A549 (cell line): ENCODE results near the gene HGF.

Source experiments
- CHD2 ChIP-seq: fragments of 150-350 bp; IDR thresholded peaks from 2 replicates; pipeline ENCODE4 v1.6.1; 2014; ENCODE audit warnings: low read length; ENCODE audit not compliant: partially characterized antibody
- CTCF ChIP-seq: fragments of >200 bp; sonication (Bioruptor Twin); formaldehyde crosslinking; IDR thresholded peaks from 3 replicates; pipeline ENCODE4 v1.5.1; 2016
- EP300 ChIP-seq, 2 experiments: fragments of >200 bp; sonication (Bioruptor Twin); formaldehyde crosslinking; IDR thresholded peaks; 2 replicates in 1 of 2; 3 replicates in 1 of 2; pipeline ENCODE4 v1.6.1; 2016 to 2017
- GATA3 ChIP-seq: IDR thresholded peaks from 2 replicates; pipeline ENCODE4 v1.6.1; 2012; ENCODE audit warnings: borderline replicate concordance
- MAX ChIP-seq: IDR thresholded peaks from 2 replicates; pipeline ENCODE4 v1.6.1; 2012
- NFE2L2 ChIP-seq: fragments of 150-350 bp; conservative IDR thresholded peaks from 2 replicates; pipeline ENCODE4 v1.6.1; 2014; ENCODE audit warnings: low read length
- POLR2A ChIP-seq: IDR thresholded peaks from 2 replicates; pipeline ENCODE4 v1.6.1; 2012; ENCODE audit warnings: mild to moderate bottlenecking, low read length
- RCOR1 ChIP-seq: fragments of 150-350 bp; IDR thresholded peaks from 2 replicates; pipeline ENCODE4 v1.6.1; 2014; ENCODE audit warnings: antibody characterized with exemption, low read length, low read depth

- TF ChIP-seq POLR2A = no peak
- no peak for TF ChIP-seq EP300 (IDR thresholded peaks at IDR 0.05)
- no peak for TF ChIP-seq CHD2
- TF ChIP-seq CTCF = no peak
- TF ChIP-seq MAX = no peak
- TF ChIP-seq RCOR1 = no peak
- no peak for TF ChIP-seq NFE2L2
- TF ChIP-seq GATA3 = no peak
Measured at GRCh38 chr7:81754918-81755696, 14.7 kb downstream of the HGF start.
